ENCODE results near the gene CEP41.

The CEP41 gene

GRCh38 chr7:130369831-130370550, 70.8 kb downstream of the CEP41 start:
- no peak overlapping the region for H3K4me3 ChIP-seq (ENCODE audit: low read length)
- no peak for TF ChIP-seq ZNF274 (IDR thresholded peaks at IDR 0.05; ENCODE audit: low read depth, low read length)

GRCh38 chr7:130369110-130369711, 71.6 kb downstream of the CEP41 start:
- H3K4me3 ChIP-seq (ENCODE audit: low read length): no peak overlapping the region
- no peak for TF ChIP-seq ZNF274 (IDR thresholded peaks at IDR 0.05; ENCODE audit: low read depth, low read length)

DNA sequence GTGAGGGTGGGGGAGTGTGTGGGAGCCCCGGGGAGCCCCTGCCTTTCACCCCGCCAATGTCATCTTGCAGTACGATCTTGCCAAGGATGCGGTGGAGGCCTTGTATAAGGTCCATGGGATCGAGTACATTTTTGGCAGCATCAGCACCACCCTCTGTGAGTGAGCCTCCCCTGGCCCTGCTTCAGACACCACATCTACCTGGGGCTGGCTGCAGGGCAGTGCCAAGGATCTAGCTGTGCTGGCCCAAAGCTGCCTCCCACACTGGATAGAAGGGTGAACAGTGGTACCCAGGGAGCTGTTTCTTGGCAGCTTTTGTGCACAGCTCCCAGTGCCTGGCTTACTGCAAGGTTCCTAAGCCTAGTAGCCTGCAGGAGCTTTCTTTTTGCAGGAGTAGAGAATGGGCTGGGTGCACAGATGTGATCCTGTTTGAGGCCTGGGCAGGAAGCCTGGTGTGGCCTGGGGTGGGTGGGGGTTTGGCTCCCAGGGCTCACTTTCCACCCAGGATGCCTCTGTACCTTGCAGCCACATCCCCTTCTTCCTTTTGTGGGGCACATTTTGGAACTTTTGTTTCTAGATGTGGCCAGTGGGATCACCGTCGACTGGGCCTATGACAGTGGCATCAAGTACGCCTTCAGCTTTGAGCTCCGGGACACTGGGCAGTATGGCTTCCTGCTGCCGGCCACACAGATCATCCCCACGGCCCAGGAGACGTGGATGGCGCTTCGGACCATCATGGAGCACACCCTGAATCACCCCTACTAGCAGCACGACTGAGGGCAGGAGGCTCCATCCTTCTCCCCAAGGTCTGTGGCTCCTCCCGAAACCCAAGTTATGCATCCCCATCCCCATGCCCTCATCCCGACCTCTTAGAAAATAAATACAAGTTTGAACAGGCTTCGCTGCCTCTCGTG, 72.7 kb downstream of the CEP41 start:
- no peak overlapping the region for H3K4me3 ChIP-seq (ENCODE audit: low read length)
- TF ChIP-seq ZNF274 (IDR thresholded peaks at IDR 0.05; ENCODE audit: low read depth, low read length): no peak

GRCh38 chr7:130367088-130367755, 73.6 kb downstream of the CEP41 start:
- no peak overlapping the region for H3K4me3 ChIP-seq (ENCODE audit: low read length)
- no peak for TF ChIP-seq ZNF274 (IDR thresholded peaks at IDR 0.05; ENCODE audit: low read depth, low read length)

GRCh38 chr7:130366564-130366963, 74.3 kb downstream of the CEP41 start:
- TF ChIP-seq ZNF274 (IDR thresholded peaks at IDR 0.05; ENCODE audit: low read depth, low read length): no peak
- H3K4me3 ChIP-seq (ENCODE audit: low read length): no peak overlapping the region

- no peak for TF ChIP-seq ZNF274 (IDR thresholded peaks at IDR 0.05; ENCODE audit: low read depth, low read length)
- no peak overlapping the region for H3K4me3 ChIP-seq (ENCODE audit: low read length)
These were observed 75.0 kb downstream of the CEP41 start for GRCh38 chr7:130365511-130366441.

DNA sequence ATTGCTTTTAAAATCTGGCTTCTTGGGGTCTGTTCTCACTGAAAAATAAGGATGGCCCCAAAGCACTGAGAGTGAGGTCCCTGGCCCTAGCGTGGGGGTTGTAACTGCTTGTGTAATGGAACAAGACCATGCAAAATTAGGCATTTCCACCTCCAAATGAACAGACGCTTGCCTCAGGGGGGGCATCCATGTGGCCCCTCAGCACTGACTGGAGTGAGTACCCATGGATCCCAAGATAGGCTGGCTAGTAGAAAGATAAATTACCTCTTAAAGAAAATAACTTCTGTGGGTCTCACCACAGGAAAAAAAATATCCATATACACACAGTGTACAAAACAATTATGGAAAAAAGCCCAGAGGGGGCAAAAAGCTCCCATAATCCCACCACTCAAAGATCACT, 75.7 kb downstream of the CEP41 start:
- H3K4me3 ChIP-seq (ENCODE audit: low read length): no peak overlapping the region
- no peak for TF ChIP-seq ZNF274 (IDR thresholded peaks at IDR 0.05; ENCODE audit: low read depth, low read length)

GRCh38 chr7:130364451-130364850, 76.4 kb downstream of the CEP41 start:
- H3K4me3 ChIP-seq (ENCODE audit: low read length): no peak overlapping the region
- TF ChIP-seq ZNF274 (IDR thresholded peaks at IDR 0.05; ENCODE audit: low read depth, low read length): no peak

- TF ChIP-seq ZNF274 (IDR thresholded peaks at IDR 0.05; ENCODE audit: low read depth, low read length): no peak
- no peak overlapping the region for H3K4me3 ChIP-seq (ENCODE audit: low read length)
These were observed 77.6 kb downstream of the CEP41 start for GRCh38 chr7:130363026-130363847.

GRCh38 chr7:130362251-130362816, 78.5 kb downstream of the CEP41 start:
- no peak overlapping the region for H3K4me3 ChIP-seq (ENCODE audit: low read length)
- TF ChIP-seq ZNF274 (IDR thresholded peaks at IDR 0.05; ENCODE audit: low read depth, low read length): no peak

DNA sequence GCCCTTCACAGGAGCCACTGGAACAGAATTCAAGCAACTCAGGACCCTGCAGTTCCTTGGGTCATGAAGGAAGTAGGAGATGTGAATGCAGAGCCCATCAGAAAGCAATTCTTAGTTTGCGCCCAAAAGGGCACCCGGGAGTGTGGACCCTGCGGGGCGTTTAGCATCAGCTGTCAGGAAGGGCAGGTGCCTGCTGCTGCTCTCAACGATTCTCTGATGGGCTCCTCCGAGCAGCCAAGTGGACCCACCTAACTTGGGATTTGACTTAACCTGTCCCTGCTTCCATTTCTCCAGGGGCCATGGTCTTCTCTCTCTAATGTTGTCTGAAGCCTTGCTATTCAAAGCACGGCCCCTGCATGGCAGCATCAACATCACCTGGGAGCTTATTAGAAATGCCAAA, 79.1 kb downstream of the CEP41 start:
- H3K4me3 ChIP-seq (ENCODE audit: low read length): no peak overlapping the region
- TF ChIP-seq ZNF274 (IDR thresholded peaks at IDR 0.05; ENCODE audit: low read depth, low read length): no peak

DNA sequence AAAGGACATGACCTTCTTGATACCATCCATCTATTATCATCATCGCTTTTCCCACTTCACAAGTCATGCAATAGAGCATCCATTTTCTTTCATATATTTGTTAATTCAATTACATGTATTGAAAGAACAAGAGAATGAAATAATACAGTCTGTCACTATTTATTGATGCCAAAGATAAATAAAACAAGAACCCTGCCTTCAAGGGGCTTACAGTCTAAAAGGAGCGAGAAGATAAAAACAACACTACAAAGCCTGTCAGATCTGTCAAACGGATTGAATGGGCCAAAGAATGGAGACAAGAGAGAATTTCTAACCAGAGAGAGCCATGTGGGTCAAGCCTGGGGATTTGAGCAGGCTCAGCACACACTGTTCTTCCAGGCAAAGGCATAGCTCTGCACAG, 80.3 kb downstream of the CEP41 start:
- TF ChIP-seq ZNF274 (IDR thresholded peaks at IDR 0.05; ENCODE audit: low read depth, low read length): no peak
- H3K4me3 ChIP-seq (ENCODE audit: low read length): no peak overlapping the region

Data from GM08714 (cell line).